HG03175 (cell line): ENCODE measurements around the gene DCP2.
A peak's percentile ranks its signal among the peaks of the same experiment; 100 is the strongest.

Experiments
- ATAC-seq: cut with Tn5 transposase; IDR thresholded peaks from one replicate; pipeline ENCODE4 v1.9.1; 2021; ENCODE audit warnings: mild to moderate bottlenecking, moderate library complexity; ENCODE audit not compliant: unreplicated experiment

Gene DCP2

GRCh38 chr5:113042491-113043243, 66.1 kb downstream of the DCP2 start:
- ATAC-seq, result no peak

- no peak for ATAC-seq
Measured at GRCh38 chr5:113043491-113043931, 66.9 kb downstream of the DCP2 start.

- no peak for ATAC-seq
Measured at GRCh38 chr5:113044776-113045465, 68.3 kb downstream of the DCP2 start.

GRCh38 chr5:113047234-113047633, 70.6 kb downstream of the DCP2 start:
- no peak for ATAC-seq

- peak; percentile 86 for ATAC-seq
Measured at GRCh38 chr5:113047733-113048652, 71.4 kb downstream of the DCP2 start.

GRCh38 chr5:113048931-113049330, 72.3 kb downstream of the DCP2 start:
- no peak for ATAC-seq

- ATAC-seq, result no peak
Measured at GRCh38 chr5:113050721-113051382, 74.3 kb downstream of the DCP2 start.

- no peak for ATAC-seq
Measured at GRCh38 chr5:113052041-113052795, 75.6 kb downstream of the DCP2 start.

- ATAC-seq, result no peak
Measured at GRCh38 chr5:113053511-113053995, 77.0 kb downstream of the DCP2 start.

- ATAC-seq, result no peak
Measured at GRCh38 chr5:113054899-113055298, 78.3 kb downstream of the DCP2 start.

- no peak for ATAC-seq
Measured at GRCh38 chr5:113056988-113057387, 80.4 kb downstream of the DCP2 start.

GRCh38 chr5:113057557-113057984, 81.0 kb downstream of the DCP2 start:
- no peak for ATAC-seq

- ATAC-seq, result no peak
Measured at GRCh38 chr5:113058269-113058668, 81.7 kb downstream of the DCP2 start.

GRCh38 chr5:113058706-113059226, 82.2 kb downstream of the DCP2 start:
- no peak for ATAC-seq

- ATAC-seq, result no peak
Measured at GRCh38 chr5:113059232-113060040, 82.8 kb downstream of the DCP2 start.

- ATAC-seq, result no peak
Measured at GRCh38 chr5:113060408-113061025, 83.9 kb downstream of the DCP2 start.

- no peak for ATAC-seq
Measured at GRCh38 chr5:113061846-113062780, 85.5 kb downstream of the DCP2 start.
